Renal cortical epithelial cell (primary cell): ENCODE measurements around the gene MOB4. TPM values are rescaled to one million over a fixed set of nuclear protein-coding genes. Genes with fewer than 3 reads are reported as not detected.

Source experiments
- DNase-seq: peaks from one replicate; pipeline ENCODE4 v3.0.0-alpha.2; 2011; ENCODE audit warnings: low read depth
- total RNA-seq: library from RNA; depleted of rRNA; stranded (reverse); fragments of >200 nt; gene quantifications from 2 replicates; pipeline ENCODE4 v1.2.3, GENCODE V29; 2014

MOB4 gene
- total RNA-seq, 1 donor from 2014 or later, result 42.6 TPM

DNA sequence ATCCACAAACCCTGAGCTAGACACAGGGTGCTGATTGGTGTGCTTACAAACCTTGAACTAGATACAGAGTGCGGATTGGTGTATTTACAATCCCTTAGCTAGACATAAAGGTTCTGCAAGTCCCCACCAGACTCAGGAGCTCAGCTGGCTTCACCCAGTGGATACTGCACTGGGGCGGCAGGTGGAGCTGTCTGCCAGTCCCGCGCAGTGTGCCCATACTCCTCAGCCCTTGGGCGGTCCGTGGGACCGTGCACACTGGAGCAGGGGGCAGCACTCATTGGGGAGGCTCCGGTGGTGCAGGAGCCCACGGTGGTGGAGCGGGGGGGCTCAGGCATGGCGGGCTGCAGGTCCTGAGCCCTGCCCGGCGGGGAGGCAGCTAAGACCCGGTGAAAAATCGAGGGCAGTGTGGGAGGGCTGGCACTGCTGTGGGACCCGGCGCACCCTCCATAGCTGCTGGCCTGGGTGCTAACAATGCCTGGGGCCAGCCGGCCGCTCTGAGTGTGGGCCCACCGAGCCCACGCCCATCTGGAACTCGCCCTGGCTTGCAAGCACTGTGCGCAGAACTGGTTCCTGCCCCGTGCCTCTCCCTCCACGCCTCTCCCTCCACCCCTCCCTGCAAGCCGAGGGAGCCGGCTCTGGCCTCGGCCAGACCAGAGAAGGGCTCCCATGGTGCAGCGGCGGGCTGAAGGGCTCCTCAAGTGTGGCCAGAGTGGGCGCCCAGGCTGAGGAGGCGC lies 75.6 kb downstream of the MOB4 start:
- no peak for DNase-seq

DNA sequence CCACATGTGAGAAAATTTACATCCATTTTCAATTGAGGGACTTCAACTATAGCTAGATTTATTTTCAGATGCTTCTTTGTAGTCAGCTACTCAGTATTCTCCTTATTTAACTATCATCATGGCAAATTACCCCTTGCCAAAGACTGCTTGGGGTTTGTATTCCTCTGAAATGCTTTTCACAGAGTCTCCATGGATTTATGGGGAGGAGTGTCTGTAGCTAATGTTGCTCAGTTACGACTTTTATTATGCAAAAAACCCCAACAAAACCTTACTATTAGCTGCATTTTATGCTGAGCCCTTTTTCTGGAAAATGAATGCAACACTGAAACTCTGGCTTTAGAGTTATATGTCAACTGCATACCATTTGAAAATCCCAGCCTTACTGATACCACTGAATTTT lies 80.9 kb downstream of the MOB4 start:
- DNase-seq, result no peak

DNA sequence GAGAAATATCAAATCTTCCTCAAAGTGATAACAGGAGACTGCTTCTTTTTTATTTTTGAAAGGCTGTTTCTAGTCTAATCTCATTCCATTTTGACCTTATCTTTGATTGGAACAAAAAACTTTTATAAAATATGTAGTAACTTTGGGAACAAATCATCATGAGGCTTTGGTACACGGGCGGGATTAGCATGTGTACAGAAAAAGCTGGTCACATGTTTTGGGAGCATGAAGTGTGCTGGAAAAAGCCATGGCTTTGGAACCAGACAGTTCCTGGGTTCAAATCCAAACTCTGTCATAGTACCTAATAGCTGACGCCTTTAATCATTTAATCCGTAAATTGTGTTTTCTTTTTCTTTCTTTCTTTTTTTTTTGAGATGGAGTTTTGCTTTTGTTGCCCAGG lies 81.3 kb downstream of the MOB4 start:
- no peak for DNase-seq

DNA sequence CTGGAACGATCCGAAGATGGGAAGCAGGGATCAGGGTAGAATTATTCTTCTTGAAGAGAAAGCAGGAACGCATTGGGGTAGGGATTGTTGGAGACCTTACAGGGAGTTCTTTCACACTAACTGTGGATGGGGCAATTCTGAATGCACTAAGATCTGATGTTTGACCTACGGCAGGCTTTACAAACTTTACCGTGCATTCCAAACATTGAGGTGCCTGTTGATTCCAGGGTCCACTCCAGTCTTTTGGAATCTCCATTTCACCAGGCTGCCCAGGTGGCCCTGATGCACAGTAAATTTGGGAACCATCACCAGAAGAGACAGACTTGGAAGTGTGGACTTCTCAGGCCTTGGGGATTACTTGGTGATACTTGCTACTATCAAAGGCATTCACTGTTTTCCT lies 82.6 kb downstream of the MOB4 start:
- no peak for DNase-seq

DNA sequence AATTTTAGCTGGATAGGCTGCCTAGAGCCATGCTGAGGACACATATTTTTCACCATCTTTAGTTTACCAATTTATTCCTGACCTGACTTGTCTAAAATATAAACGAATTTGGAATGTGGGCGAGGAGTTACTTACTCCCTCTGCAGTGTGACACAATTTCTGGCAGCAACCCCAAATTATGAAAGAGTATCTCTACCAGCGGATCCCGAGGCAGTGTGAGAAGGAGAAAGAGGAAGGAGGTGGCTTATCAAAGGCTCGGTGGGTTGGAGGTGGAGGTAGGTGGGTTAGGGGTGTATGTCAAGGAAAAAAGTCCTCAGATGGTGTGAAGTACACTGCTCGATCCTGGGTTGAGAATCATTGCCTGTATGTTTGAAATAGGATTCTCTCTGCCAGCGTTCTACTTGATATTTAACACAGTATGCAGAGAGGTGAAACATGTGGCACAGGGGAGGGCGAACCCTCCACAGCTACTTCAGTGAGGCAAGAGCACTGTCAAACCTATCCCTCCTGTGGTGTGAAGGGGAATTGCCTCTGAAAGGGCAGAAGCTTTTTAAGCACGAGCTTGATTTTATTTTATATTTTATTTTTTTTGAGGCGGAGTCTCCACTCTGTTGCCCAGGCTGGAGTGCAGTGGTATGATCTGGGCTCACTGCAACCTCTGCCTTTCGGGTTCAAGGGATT lies 83.6 kb downstream of the MOB4 start:
- DNase-seq, result peak; percentile 27

DNA sequence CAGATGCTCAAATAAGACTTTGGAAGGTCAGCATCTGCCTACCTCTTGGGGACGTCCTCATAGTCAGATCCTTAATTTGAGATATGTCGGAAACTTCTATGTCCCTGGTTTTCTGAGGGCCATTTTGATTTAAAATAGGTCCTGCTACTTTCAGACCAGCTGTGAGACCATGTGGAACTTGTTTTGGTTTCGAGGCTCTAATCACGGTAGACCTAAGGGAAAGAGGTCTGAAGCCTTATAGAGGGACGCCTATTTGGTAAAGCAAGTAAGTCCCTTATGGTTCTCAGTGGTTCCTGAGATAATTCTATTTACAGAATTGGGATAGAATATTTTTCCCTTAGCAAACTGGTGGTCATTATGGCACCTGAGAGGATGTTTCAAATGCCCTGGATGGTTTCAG lies 84.4 kb downstream of the MOB4 start:
- DNase-seq, result no peak

DNA sequence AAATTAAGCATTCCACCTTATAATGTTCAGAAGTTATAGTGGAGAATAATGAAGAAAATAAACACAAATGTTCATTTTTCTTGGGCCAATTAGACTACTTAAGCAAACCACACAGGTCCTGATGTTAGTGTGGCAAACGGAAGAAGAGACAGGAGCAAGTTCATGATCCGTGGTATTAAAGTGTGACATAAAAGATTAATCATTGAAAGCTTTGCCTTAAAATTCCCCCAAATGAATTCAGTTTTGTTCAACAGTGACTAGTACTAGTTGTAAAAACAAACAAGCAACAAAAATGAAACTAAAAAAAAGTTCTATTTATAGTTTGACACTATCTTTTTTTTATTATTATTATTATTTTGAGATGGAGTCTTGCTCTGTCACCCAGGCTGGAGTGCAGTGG lies 85.9 kb downstream of the MOB4 start:
- peak; percentile 64 for DNase-seq

Other genes starting within 250 kb of the MOB4 start
- 9.9 and 16.9 TPM in 2 replicates for gene ANKRD44, start 205.3 kb upstream of the MOB4 start, total RNA-seq
- 167 and 258 TPM in 2 replicates for gene SF3B1, start 81.0 kb upstream of the MOB4 start, total RNA-seq
- 48.3 and 81.1 TPM in 2 replicates for gene COQ10B, start 62.5 kb upstream of the MOB4 start, total RNA-seq
- gene HSPD1, start 16.2 kb upstream of the MOB4 start, total RNA-seq, result 218 and 315 TPM in 2 replicates
- 135 and 148 TPM in 2 replicates for gene HSPE1, start 15.7 kb upstream of the MOB4 start, total RNA-seq
- gene RFTN2, start 159.5 kb downstream of the MOB4 start, total RNA-seq, result under 0.01 and 0.05 TPM in 2 replicates
- 8.9 and 10.5 TPM in 2 replicates for gene MARS2, start 189.3 kb downstream of the MOB4 start, total RNA-seq